AG04450 (cell line): ENCODE results near the gene ELAPOR1. TPM values are rescaled to one million over a fixed set of nuclear protein-coding genes. Genes with fewer than 3 reads are reported as not detected.

Source experiments
- CTCF ChIA-PET: fragments of 300-600, 350-600 bp; formaldehyde crosslinking; extraction: SDS; loops from one replicate; lab custom pipeline; 2022; ENCODE audit warnings: antibody characterized with exemption, inconsistent platforms; lab: Charles Lee
- POLR2A ChIA-PET: fragments of 350-600 bp; formaldehyde crosslinking; extraction: SDS; loops from one replicate; lab custom pipeline; 2021; ENCODE audit warnings: antibody characterized with exemption, inconsistent platforms; lab: Yijun Ruan, JAX
- DNase-seq: peaks from one replicate; pipeline ENCODE4 v3.0.0-alpha.2; 2011; ENCODE audit warnings: low read depth, low spot score
- H3K27ac ChIP-seq: one replicate; pipeline ENCODE4 v1.5.1; 2012; ENCODE audit warnings: low read depth, low read length, control low read depth
- H3K27me3 ChIP-seq: one replicate; pipeline ENCODE4 v1.6.0; 2012; ENCODE audit warnings: low read length; ENCODE audit not compliant: control insufficient read depth, insufficient read depth
- H3K4me3 ChIP-seq: 2 replicates; pipeline ENCODE4 v1.5.1; 2011; ENCODE audit warnings: mild to moderate bottlenecking, low read depth, low read length, control low read depth
- H3K9me3 ChIP-seq: 2 replicates; pipeline ENCODE4 v1.5.1; 2012; ENCODE audit warnings: low read length; ENCODE audit not compliant: control insufficient read depth, insufficient read depth
- polyA minus RNA-seq: library from RNA; depleted of rRNA, polyadenylated mRNA; stranded (reverse); fragments of >200 nt; gene quantifications from 2 replicates; pipeline ENCODE4 v1.2.3, GENCODE V29; 2011; rRNA and poly(A)+ RNA removed
- polyA plus RNA-seq: library from polyadenylated mRNA; depleted of rRNA; stranded (reverse); fragments of >200 nt; gene quantifications from 2 replicates; pipeline ENCODE4 v1.2.3, GENCODE V29; 2011; rRNA removed
- TF ChIP-seq, protein P1 (sequence below): IDR thresholded peaks from 2 replicates; pipeline ENCODE4 v1.5.1; 2011; ENCODE audit warnings: low read depth, low read length, control low read depth, inconsistent platforms

Gene ELAPOR1, protein sequence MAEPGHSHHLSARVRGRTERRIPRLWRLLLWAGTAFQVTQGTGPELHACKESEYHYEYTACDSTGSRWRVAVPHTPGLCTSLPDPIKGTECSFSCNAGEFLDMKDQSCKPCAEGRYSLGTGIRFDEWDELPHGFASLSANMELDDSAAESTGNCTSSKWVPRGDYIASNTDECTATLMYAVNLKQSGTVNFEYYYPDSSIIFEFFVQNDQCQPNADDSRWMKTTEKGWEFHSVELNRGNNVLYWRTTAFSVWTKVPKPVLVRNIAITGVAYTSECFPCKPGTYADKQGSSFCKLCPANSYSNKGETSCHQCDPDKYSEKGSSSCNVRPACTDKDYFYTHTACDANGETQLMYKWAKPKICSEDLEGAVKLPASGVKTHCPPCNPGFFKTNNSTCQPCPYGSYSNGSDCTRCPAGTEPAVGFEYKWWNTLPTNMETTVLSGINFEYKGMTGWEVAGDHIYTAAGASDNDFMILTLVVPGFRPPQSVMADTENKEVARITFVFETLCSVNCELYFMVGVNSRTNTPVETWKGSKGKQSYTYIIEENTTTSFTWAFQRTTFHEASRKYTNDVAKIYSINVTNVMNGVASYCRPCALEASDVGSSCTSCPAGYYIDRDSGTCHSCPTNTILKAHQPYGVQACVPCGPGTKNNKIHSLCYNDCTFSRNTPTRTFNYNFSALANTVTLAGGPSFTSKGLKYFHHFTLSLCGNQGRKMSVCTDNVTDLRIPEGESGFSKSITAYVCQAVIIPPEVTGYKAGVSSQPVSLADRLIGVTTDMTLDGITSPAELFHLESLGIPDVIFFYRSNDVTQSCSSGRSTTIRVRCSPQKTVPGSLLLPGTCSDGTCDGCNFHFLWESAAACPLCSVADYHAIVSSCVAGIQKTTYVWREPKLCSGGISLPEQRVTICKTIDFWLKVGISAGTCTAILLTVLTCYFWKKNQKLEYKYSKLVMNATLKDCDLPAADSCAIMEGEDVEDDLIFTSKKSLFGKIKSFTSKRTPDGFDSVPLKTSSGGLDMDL
- polyA plus RNA-seq (0.88 and 0.94 TPM in 2 replicates), polyA minus RNA-seq (1.2 and 1.3 TPM in 2 replicates)

DNA sequence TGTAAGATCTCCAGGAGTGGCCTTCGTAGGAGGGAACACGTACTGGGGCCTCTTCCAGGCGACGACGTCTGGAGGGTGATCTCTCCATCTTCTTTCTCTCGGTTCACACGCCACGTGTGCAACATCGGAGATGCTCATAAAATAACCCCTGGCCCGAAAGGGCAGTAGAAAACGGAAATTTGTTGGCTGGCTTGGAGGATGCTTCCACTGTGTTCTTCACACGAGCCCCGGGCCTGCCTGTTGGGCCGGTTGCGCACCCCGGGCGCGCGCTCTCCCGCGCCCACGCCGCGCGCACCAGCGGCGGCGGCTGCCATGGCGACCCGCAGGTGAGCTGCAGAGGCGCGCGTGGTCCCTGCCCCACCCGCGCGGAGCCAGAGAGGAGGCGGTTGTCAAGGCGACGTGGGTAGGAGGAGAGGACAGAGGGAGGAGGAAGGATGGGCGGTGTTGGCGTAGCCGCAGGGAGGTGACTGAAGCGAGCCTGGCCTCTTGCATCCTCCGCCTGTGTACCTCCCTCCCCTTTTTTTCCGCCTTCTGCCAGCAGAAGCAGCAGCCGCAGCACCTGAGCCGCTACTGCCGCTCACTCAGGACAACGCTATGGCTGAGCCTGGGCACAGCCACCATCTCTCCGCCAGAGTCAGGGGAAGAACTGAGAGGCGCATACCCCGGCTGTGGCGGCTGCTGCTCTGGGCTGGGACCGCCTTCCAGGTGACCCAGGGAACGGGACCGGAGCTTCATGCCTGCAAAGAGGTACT lies at the start of gene ELAPOR1:
Gene ELAPOR1 (plus strand): TSS at position 526 of the 752 bp plus-strand sequence. CDS start 69 bp downstream, at position 595.
- TF ChIP-seq, protein P1, sequence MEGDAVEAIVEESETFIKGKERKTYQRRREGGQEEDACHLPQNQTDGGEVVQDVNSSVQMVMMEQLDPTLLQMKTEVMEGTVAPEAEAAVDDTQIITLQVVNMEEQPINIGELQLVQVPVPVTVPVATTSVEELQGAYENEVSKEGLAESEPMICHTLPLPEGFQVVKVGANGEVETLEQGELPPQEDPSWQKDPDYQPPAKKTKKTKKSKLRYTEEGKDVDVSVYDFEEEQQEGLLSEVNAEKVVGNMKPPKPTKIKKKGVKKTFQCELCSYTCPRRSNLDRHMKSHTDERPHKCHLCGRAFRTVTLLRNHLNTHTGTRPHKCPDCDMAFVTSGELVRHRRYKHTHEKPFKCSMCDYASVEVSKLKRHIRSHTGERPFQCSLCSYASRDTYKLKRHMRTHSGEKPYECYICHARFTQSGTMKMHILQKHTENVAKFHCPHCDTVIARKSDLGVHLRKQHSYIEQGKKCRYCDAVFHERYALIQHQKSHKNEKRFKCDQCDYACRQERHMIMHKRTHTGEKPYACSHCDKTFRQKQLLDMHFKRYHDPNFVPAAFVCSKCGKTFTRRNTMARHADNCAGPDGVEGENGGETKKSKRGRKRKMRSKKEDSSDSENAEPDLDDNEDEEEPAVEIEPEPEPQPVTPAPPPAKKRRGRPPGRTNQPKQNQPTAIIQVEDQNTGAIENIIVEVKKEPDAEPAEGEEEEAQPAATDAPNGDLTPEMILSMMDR, result no peak
- H3K27ac ChIP-seq, result peak within 1 kb of the TSS; percentile 21
- peaks cover 36% of the 10 kb centered on the region for H3K27me3 ChIP-seq
- POLR2A ChIA-PET, result interaction anchor here (4.6 kb wide), 1 partner anchor 13 kb away, joined by 54 read pairs; no protein-coding TSS in a partner anchor
- peak within 1 kb of the TSS; percentile 52 for H3K4me3 ChIP-seq
- CTCF ChIA-PET, result interaction anchor here (0.7 to 4.0 kb wide), 14 partner anchors 9 to 359 kb away, joined by 3 to 62 read pairs (median 6); partner anchors contain the start of gene SARS1
- DNase-seq, result no peak
- H3K9me3 ChIP-seq, result no peaks in the 10 kb centered on the region

GRCh38 chr1:109065137-109065536 lies 48.8 kb upstream of the ELAPOR1 start:
- CTCF ChIA-PET, result no interaction called here
- TF ChIP-seq, protein P1, result no peak
- Histone ChIP-seq H3K27ac (no peak overlapping the region), H3K9me3 (no peaks in the 10 kb centered on the region), H3K27me3 (no peaks in the 10 kb centered on the region), H3K4me3 (no peak overlapping the region)
- no peak for DNase-seq
- POLR2A ChIA-PET, result interaction anchor here (1.2 kb wide), 1 partner anchor 11 kb away, joined by 3 read pairs; the partner anchor contains the start of gene TAF13

DNA sequence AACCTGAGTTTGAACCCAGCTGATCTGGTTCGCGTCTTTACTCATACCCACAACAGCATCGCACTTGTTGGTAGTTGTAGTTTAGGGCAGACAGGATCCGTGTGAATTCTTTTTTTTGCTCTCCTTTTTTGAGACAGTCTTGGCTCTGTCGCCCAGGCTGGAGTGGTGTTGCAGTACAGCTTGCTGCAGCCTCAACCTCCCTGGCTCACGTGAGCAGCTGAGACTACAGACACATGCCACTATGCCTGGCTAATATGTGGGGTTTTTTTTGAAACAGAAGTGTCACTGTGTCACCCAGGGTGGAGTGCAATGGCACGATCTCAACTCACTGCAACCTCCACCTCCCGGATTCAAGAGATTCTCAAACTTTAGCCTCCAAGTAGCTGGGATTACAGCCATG lies 46.0 kb upstream of the ELAPOR1 start:
- H3K9me3 ChIP-seq, result no peaks in the 10 kb centered on the region
- H3K27ac ChIP-seq, result no peak overlapping the region
- no peaks in the 10 kb centered on the region for H3K27me3 ChIP-seq
- CTCF ChIA-PET, result interaction anchor here (0.6 to 1.3 kb wide), 2 partner anchors 8 to 9 kb away, joined by 4 to 5 read pairs; partner anchors contain the start of gene TAF13
- DNase-seq, result no peak
- TF ChIP-seq, protein P1, result no peak
- POLR2A ChIA-PET, result no interaction called here
- H3K4me3 ChIP-seq, result no peak overlapping the region

DNA sequence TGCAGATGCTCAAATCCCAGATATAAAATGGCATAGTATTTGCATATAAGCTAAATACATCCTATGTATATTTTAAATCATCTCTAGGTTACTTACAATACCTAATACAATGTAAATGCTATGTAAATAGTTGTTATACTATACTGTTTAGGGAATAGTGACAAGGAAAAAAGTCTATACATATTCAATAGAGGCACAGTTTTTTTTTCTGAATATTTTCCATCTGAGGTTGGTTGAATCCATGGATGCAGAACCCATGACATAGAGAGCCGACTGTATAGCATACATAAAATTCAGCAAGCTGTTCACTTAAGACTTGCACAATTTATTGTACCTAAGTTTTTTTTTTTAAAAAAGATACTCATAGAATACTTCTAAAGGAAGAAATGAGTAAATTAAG lies 44.6 kb upstream of the ELAPOR1 start:
- Histone ChIP-seq H3K9me3 (no peaks in the 10 kb centered on the region; the same call in 1 of the 2 replicates), H3K4me3 (no peak overlapping the region), H3K27me3 (no peaks in the 10 kb centered on the region), H3K27ac (no peak overlapping the region)
- ChIA-PET CTCF (no interaction called here), POLR2A (no interaction called here)
- no peak for DNase-seq
- TF ChIP-seq, protein P1, result no peak
